Osteocyte (in vitro differentiated cells): Measurements from ENCODE around the gene ELOVL4. TPM values are rescaled to one million over a fixed set of nuclear protein-coding genes. Genes with fewer than 3 reads are reported as not detected.

Experiments used
- DNase-seq: peaks from one replicate; pipeline ENCODE4 v3.0.0; 2021; ENCODE audit warnings: mixed read lengths; ENCODE audit not compliant: unreplicated experiment; ENCODE audit errors: extremely low spot score
- H3K27ac Mint-ChIP-seq: one replicate; pipeline ENCODE4 v1.8.0; 2021; ENCODE audit warnings: mild to moderate bottlenecking, mixed read lengths; ENCODE audit not compliant: unreplicated experiment
- H3K27me3 Mint-ChIP-seq: one replicate; pipeline ENCODE4 v1.8.0; 2021; ENCODE audit warnings: mixed read lengths; ENCODE audit not compliant: unreplicated experiment
- H3K36me3 Mint-ChIP-seq: one replicate; pipeline ENCODE4 v1.8.0; 2021; ENCODE audit warnings: mixed read lengths; ENCODE audit not compliant: unreplicated experiment
- H3K4me1 Mint-ChIP-seq: one replicate; pipeline ENCODE4 v1.8.0; 2021; ENCODE audit warnings: mixed read lengths; ENCODE audit not compliant: unreplicated experiment
- H3K4me3 Mint-ChIP-seq: one replicate; pipeline ENCODE4 v1.8.0; 2021; ENCODE audit warnings: mild to moderate bottlenecking, moderate library complexity, mixed read lengths; ENCODE audit not compliant: unreplicated experiment
- H3K9me3 Mint-ChIP-seq: one replicate; pipeline ENCODE4 v1.8.0; 2021; ENCODE audit warnings: mixed read lengths; ENCODE audit not compliant: unreplicated experiment
- total RNA-seq: library from RNA; stranded (reverse); gene quantifications from 2 replicates; pipeline ENCODE4 v1.2.1, GENCODE V29; 2021
- TF ChIP-seq, protein P1 (sequence below): fragments of 200-600 bp; sonication (generic); IDR thresholded peaks from 2 replicates; pipeline ENCODE4 v1.5.0; 2021; ENCODE audit warnings: antibody characterized with exemption, mild to moderate bottlenecking, moderate library complexity

Gene ELOVL4
- total RNA-seq, 1 donor from 2014 or later, result 4.8 TPM

DNA sequence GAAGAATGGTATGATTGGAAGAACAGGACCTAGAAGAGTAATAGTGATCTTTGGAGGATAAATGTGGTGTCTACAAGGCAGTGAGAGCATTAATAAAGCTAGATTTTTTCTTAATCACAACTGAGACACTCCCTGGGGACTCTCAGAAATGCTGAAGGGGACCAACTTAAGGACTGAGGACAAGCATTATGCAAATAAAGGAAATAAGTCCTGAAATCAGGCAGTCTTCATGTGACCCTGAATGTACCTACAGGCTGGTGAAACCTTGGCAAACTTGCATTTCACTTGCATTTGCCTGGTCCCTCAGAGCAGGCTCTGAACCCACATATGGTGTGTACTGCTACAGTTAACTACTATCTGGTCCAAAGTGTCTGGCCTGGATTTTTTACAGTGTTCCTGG is 37.8 kb upstream of the ELOVL4 start:
- H3K27ac Mint-ChIP-seq, result no peak overlapping the region
- peaks cover 42% of the 10 kb centered on the region for H3K27me3 Mint-ChIP-seq
- H3K4me1 Mint-ChIP-seq, result no peaks in the 10 kb centered on the region
- no peak for DNase-seq
- TF ChIP-seq, protein P1, sequence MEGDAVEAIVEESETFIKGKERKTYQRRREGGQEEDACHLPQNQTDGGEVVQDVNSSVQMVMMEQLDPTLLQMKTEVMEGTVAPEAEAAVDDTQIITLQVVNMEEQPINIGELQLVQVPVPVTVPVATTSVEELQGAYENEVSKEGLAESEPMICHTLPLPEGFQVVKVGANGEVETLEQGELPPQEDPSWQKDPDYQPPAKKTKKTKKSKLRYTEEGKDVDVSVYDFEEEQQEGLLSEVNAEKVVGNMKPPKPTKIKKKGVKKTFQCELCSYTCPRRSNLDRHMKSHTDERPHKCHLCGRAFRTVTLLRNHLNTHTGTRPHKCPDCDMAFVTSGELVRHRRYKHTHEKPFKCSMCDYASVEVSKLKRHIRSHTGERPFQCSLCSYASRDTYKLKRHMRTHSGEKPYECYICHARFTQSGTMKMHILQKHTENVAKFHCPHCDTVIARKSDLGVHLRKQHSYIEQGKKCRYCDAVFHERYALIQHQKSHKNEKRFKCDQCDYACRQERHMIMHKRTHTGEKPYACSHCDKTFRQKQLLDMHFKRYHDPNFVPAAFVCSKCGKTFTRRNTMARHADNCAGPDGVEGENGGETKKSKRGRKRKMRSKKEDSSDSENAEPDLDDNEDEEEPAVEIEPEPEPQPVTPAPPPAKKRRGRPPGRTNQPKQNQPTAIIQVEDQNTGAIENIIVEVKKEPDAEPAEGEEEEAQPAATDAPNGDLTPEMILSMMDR, result no peak
- H3K9me3 Mint-ChIP-seq, result no peaks in the 10 kb centered on the region
- no peaks in the 10 kb centered on the region for H3K36me3 Mint-ChIP-seq
- no peak overlapping the region for H3K4me3 Mint-ChIP-seq

DNA sequence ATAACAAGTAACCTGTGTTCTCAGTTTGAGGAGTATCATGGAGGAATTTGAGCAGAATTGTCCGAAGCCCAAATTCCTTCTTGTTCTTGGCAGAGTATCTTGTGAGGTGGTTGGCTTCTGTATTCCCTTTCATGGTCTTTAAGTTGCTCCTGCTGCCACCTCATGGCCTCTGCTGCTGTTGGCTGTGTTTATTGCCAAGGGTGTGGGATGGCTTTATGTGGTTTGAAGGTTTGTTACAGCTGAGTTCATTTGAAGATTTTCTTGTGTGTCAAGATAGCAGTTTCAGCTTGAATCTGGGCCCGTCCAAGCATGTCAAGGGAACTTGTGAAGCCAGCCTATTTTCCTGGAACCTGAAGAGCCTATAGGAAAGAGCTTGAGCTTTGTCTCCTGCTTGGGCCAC is 36.9 kb upstream of the ELOVL4 start:
- TF ChIP-seq, protein P1, result no peak
- H3K4me3 Mint-ChIP-seq, result no peak overlapping the region
- no peak for DNase-seq
- H3K4me1 Mint-ChIP-seq, result no peaks in the 10 kb centered on the region
- H3K27me3 Mint-ChIP-seq, result peaks cover 37% of the 10 kb centered on the region
- no peaks in the 10 kb centered on the region for H3K36me3 Mint-ChIP-seq
- no peaks in the 10 kb centered on the region for H3K9me3 Mint-ChIP-seq
- no peak overlapping the region for H3K27ac Mint-ChIP-seq

DNA sequence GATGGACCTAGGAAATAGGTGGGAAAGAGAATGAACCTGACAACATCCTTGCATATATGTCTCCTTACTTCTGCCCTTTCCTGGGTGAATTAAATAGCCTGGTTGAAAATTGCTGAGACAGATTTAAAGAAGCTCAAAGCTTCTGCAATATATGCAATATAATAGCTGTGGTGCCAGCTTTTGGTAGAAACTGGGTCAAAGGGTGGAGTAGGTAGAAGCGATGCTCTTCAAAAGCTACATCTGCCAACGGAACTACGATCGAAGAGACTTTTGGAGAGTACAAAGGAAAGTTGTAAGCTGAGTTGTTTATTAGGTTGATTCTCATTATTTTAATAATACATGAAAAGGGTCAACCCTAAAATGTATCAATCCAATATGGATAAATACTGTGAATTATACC is 34.3 kb upstream of the ELOVL4 start:
- TF ChIP-seq, protein P1, result no peak
- H3K4me3 Mint-ChIP-seq, result no peak overlapping the region
- no peaks in the 10 kb centered on the region for H3K4me1 Mint-ChIP-seq
- H3K9me3 Mint-ChIP-seq, result no peaks in the 10 kb centered on the region
- no peaks in the 10 kb centered on the region for H3K36me3 Mint-ChIP-seq
- no peak overlapping the region for H3K27ac Mint-ChIP-seq
- DNase-seq, result no peak
- peaks cover 43% of the 10 kb centered on the region for H3K27me3 Mint-ChIP-seq

DNA sequence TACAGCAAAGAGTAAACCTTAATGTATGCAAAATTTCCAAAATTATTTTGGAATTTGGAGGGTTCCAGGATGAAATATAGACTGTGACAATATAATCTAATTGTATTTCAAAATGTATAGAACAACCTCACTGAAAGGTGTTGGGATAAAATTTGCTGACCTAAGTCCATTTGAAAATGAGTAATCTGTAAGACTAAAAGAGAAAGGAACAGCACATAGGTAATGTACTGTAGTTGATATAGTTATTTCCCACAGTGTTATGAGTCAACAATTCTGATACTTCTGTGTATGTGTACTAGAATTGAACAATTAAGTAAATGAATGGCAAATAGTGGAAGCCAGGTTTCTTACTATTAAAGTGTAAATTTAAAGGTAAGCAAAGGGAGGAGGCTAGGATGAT is 23.8 kb upstream of the ELOVL4 start:
- Mint-ChIP-seq H3K4me3 (no peak overlapping the region), H3K27me3 (peaks cover 37% of the 10 kb centered on the region), H3K9me3 (peaks cover 8% of the 10 kb centered on the region), H3K27ac (no peak overlapping the region), H3K4me1 (no peaks in the 10 kb centered on the region), H3K36me3 (no peaks in the 10 kb centered on the region)
- TF ChIP-seq, protein P1, result no peak
- no peak for DNase-seq

DNA sequence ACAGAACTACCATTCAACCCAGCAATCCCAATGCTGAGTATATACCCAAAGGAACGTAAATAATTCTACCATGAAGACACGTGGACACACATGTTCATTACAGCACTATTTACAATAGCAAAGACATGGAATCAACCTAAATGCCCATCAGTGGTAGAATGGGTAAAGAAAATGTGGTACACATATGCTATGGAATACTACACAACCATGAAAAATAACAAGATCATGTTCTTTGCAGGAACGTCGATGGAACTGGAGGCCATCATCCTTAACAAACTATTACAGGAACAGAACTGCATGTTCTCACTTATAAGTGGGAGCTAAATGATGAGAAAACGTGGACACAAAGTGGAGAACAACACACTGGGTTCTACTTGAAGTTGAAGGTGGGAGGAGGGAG is 22.4 kb upstream of the ELOVL4 start:
- no peak overlapping the region for H3K27ac Mint-ChIP-seq
- peaks cover 8% of the 10 kb centered on the region for H3K9me3 Mint-ChIP-seq
- TF ChIP-seq, protein P1, result no peak
- peaks cover 34% of the 10 kb centered on the region for H3K27me3 Mint-ChIP-seq
- no peak overlapping the region for H3K4me3 Mint-ChIP-seq
- no peak for DNase-seq
- no peaks in the 10 kb centered on the region for H3K4me1 Mint-ChIP-seq
- H3K36me3 Mint-ChIP-seq, result no peaks in the 10 kb centered on the region
